Measurements from ENCODE around the gene LMOD2.

The LMOD2 gene

DNA sequence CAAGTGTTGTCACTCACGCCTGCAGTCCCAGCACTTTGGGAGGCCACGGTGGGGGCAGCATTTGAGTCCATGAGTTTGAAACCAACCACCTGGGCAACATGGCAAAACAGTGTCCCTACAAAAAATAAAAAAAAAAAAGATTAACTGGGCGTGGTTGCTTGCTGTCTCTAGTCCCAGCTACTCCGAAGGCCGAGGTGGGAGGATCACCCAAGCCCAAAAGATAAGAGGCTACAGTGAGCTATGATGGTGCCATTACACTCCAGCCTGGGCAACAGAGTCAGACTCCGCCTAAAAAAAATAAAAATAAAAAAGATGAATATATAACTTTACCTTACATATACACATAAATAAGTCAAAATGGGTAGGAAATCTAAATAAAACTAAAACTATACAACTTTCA lies 2.5 kb upstream of the LMOD2 start:
- no peaks in the 10 kb centered on the region for H3K27me3 ChIP-seq (ENCODE audit: insufficient read depth, poor library complexity, severe bottlenecking)

GRCh38 chr7:123656544-123657303 lies 1.1 kb downstream of the LMOD2 start:
- no peaks in the 10 kb centered on the region for H3K27me3 ChIP-seq (ENCODE audit: insufficient read depth, poor library complexity, severe bottlenecking)
- H3K27ac ChIP-seq (ENCODE audit: poor library complexity, severe bottlenecking) = no peak overlapping the region
- ATAC-seq (ENCODE audit: low read depth) (no peak), DNase-seq (ENCODE audit: low spot score) (no peak)
- no peak overlapping the region for H3K4me3 ChIP-seq (ENCODE audit: severe bottlenecking)
- no peaks in the 10 kb centered on the region for H3K9me3 ChIP-seq (ENCODE audit: severe bottlenecking)
- H3K4me1 ChIP-seq (ENCODE audit: insufficient read depth, poor library complexity, severe bottlenecking) = no peaks in the 10 kb centered on the region
- H3K36me3 ChIP-seq (ENCODE audit: low read depth) = no peaks in the 10 kb centered on the region
- TF ChIP-seq, protein P1, sequence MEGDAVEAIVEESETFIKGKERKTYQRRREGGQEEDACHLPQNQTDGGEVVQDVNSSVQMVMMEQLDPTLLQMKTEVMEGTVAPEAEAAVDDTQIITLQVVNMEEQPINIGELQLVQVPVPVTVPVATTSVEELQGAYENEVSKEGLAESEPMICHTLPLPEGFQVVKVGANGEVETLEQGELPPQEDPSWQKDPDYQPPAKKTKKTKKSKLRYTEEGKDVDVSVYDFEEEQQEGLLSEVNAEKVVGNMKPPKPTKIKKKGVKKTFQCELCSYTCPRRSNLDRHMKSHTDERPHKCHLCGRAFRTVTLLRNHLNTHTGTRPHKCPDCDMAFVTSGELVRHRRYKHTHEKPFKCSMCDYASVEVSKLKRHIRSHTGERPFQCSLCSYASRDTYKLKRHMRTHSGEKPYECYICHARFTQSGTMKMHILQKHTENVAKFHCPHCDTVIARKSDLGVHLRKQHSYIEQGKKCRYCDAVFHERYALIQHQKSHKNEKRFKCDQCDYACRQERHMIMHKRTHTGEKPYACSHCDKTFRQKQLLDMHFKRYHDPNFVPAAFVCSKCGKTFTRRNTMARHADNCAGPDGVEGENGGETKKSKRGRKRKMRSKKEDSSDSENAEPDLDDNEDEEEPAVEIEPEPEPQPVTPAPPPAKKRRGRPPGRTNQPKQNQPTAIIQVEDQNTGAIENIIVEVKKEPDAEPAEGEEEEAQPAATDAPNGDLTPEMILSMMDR (IDR thresholded peaks at IDR 0.05; ENCODE audit: poor library complexity, severe bottlenecking) = no peak

More for the DNA sequence above, 2.5 kb upstream of the LMOD2 start:
- H3K9me3 ChIP-seq (ENCODE audit: severe bottlenecking) = no peaks in the 10 kb centered on the region
- H3K27ac ChIP-seq (ENCODE audit: poor library complexity, severe bottlenecking) = no peak overlapping the region
- TF ChIP-seq, protein P1 (IDR thresholded peaks at IDR 0.05; ENCODE audit: poor library complexity, severe bottlenecking) = no peak
- ATAC-seq (ENCODE audit: low read depth) (no peak), DNase-seq (ENCODE audit: low spot score) (no peak)
- H3K36me3 ChIP-seq (ENCODE audit: low read depth) = no peaks in the 10 kb centered on the region
- no peak overlapping the region for H3K4me3 ChIP-seq (ENCODE audit: severe bottlenecking)
- H3K4me1 ChIP-seq (ENCODE audit: insufficient read depth, poor library complexity, severe bottlenecking) = peaks cover 5% of the 10 kb centered on the region

DNA sequence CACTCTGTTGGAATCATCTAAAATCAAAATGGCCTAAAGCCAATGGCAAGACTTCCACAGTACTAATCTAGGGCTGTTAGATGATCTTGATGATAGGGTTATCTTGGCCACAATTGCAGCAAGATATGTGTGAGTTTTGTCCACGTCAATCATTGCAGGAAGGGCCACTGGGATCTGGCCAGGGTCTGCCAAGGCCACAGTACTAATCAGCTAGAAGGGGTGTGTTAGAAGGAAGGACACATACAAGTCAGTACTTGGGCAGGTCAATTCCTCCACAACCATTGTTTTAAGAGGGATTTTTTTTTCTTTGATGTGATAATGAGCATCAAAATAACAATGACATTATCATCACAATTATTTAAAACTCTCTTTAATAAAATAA lies 1.6 kb downstream of the LMOD2 start:
- H3K9me3 ChIP-seq (ENCODE audit: severe bottlenecking) = no peaks in the 10 kb centered on the region
- TF ChIP-seq, protein P1 (IDR thresholded peaks at IDR 0.05; ENCODE audit: poor library complexity, severe bottlenecking) = no peak
- no peak overlapping the region for H3K27ac ChIP-seq (ENCODE audit: poor library complexity, severe bottlenecking)
- no peak for ATAC-seq (ENCODE audit: low read depth)
- no peak for DNase-seq (ENCODE audit: low spot score)
- H3K36me3 ChIP-seq (ENCODE audit: low read depth) = no peaks in the 10 kb centered on the region
- no peaks in the 10 kb centered on the region for H3K4me1 ChIP-seq (ENCODE audit: insufficient read depth, poor library complexity, severe bottlenecking)
- no peaks in the 10 kb centered on the region for H3K27me3 ChIP-seq (ENCODE audit: insufficient read depth, poor library complexity, severe bottlenecking)
- H3K4me3 ChIP-seq (ENCODE audit: severe bottlenecking) = no peak overlapping the region

DNA sequence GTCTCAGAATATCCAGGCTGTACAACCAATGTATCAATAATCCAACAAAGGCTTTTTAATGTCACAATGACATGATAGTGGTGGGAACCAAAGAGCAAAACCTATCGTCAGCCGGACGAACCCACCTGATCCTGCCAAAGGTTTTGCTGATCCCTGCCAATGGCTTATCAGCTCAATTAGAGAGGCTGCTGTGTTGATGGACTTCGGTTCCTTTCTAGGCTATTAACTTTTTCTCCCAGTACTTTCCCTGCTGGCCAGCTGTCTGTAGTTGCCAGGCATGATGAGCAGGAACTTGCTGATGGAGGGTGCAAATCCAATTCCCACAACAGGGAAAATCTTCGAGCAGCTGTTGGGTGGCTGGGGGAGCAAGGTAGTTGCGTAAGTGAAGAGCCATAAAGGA lies 2.4 kb downstream of the LMOD2 start:
- ATAC-seq (ENCODE audit: low read depth) (no peak), DNase-seq (ENCODE audit: low spot score) (no peak)
- H3K4me3 ChIP-seq (ENCODE audit: severe bottlenecking) = no peak overlapping the region
- no peaks in the 10 kb centered on the region for H3K27me3 ChIP-seq (ENCODE audit: insufficient read depth, poor library complexity, severe bottlenecking)
- no peak overlapping the region for H3K27ac ChIP-seq (ENCODE audit: poor library complexity, severe bottlenecking)
- no peaks in the 10 kb centered on the region for H3K9me3 ChIP-seq (ENCODE audit: severe bottlenecking)
- TF ChIP-seq, protein P1 (IDR thresholded peaks at IDR 0.05; ENCODE audit: poor library complexity, severe bottlenecking) = no peak
- H3K36me3 ChIP-seq (ENCODE audit: low read depth) = no peaks in the 10 kb centered on the region
- no peaks in the 10 kb centered on the region for H3K4me1 ChIP-seq (ENCODE audit: insufficient read depth, poor library complexity, severe bottlenecking)

All from RWPE2 (cell line).